IPS-11a (cell line): ENCODE results near the gene G0S2.

ENCODE experiments used
- H3K4me3 ChIP-seq: one replicate; pipeline ENCODE4 v1.5.1; 2013; ENCODE audit warnings: low read depth, low read length, control low read depth

Gene G0S2

DNA sequence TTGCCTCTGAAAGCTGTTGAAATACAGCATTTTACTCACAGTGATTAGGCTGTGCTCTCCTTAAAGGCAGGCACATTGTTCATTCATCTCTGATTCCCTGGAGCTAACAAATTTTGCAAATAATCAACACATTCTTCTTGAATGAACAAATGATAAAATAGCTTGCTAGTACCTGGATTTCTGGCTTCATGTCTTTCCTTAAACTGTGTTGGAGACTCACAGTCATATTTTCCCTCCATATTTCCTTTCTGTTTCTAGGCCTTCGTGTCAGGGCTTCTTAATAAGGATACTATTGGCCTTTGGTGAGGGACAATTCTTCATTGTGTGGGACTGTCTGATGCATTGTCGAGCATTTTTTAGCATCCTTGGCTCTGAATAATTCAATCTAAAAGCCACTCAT, 39.1 kb downstream of the G0S2 start:
- no peak overlapping the region for H3K4me3 ChIP-seq

DNA sequence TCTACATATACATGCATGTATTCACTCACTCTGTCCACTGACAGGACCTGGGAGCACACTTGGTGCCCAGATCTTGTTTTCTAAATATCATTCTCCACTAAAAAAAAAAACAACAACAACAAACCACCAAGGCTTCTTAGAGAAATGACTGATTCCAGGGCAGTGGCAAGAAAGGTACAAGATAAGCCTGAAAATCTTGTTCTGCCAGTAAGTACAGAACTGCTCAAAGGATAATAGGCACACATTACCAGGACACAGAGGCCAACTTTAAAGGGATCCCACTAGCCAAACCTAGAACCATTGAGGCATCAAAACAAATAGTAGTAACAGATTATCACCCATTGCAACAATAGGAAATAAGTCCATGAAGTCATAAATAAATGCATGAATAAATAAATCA, 40.1 kb downstream of the G0S2 start:
- H3K4me3 ChIP-seq, result no peak overlapping the region

DNA sequence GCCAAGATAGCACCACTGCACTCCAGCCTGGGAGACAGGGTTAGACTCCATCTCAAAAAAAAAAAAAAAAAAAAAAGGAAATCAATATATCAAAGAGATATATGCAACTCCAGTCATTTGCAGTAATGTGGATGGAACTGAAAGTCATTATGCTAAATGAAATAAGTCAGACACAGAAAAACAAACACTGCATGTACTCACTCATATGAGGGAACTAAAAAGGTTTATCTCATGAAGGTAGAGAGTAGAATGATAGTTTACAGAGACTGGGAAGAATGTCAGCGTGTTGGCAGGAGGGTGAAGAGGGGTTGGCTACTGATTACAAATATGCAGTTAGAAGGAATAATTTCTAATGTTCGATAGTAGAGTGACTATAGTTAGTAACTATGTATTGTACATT, 42.6 kb downstream of the G0S2 start:
- H3K4me3 ChIP-seq, result no peak overlapping the region

GRCh38 chr1:209720326-209720725, 45.1 kb downstream of the G0S2 start:
- H3K4me3 ChIP-seq, result no peak overlapping the region

DNA sequence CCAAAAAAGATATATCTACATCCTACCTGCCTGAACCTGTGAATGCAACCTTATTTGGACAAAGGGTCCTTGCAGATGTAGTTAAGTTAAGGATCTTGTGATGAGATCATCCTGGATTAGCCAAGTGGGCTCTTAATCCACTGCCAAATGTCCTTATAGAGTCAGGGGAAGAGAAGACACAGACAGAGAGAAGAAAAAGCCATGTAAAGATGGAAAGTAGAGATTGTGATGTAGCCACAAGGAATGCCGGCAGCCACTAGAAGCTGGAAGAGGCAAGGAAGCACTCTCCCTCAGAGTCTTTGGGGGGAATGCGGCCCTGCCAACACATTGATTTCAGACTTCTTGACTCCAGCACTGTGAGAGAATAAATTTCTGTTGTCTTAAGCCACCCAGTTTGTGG, 45.6 kb downstream of the G0S2 start:
- no peak overlapping the region for H3K4me3 ChIP-seq

GRCh38 chr1:209721323-209721722, 46.1 kb downstream of the G0S2 start:
- H3K4me3 ChIP-seq, result no peak overlapping the region

DNA sequence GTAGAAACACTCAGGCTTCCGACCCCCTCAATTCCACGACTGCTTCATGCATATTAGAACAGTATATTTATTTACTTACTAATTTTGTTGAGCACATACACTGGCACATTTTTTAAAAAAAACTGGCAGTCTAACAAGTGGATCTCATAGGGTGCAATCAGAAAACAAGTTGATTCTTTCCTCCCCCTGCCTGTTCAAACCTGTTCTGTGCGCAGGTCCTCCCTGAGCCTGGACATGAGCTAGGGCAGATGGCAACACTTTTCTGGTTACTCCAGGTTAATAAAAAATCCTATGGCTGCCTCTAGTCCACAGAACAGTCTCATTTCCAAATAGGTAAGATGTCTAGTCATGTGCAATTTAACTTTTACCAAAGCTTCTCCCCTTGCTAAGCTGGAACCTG, 48.1 kb downstream of the G0S2 start:
- no peak overlapping the region for H3K4me3 ChIP-seq

- no peak overlapping the region for H3K4me3 ChIP-seq
Measured at GRCh38 chr1:209723756-209724693, 48.8 kb downstream of the G0S2 start.
